Endothelial cell of umbilical vein (primary cell): ENCODE measurements around the gene INTS7. TPM values are rescaled to one million over a fixed set of nuclear protein-coding genes. Genes with fewer than 3 reads are reported as not detected.

Source experiments
- BruUV-seq: library from RNA; stranded (reverse); fragments of 400-500 nt; replicated peaks from 2 replicates; lab custom pipeline; 2021; lab: Mats Ljungman, UMichigan
- CTCF ChIA-PET: fragments of 300-600, 350-600 bp; sonication (Branson Sonifier 250); formaldehyde crosslinking; loops from one replicate; lab custom pipeline; 2021; ENCODE audit warnings: antibody characterized with exemption, inconsistent platforms; lab: Charles Lee
- POLR2A ChIA-PET: fragments of 300-600, 350-600 bp; sonication (Branson Sonifier 250); formaldehyde crosslinking; loops from one replicate; lab custom pipeline; 2021; ENCODE audit warnings: antibody characterized with exemption, inconsistent platforms; lab: Charles Lee
- DNase-seq: peaks from one replicate; pipeline ENCODE4 v3.0.0-alpha.2; 2011; ENCODE audit warnings: low read depth, low spot score
- FAIRE-seq: peaks from 2 replicates; lab custom pipeline; 2011; peaks lifted over from hg19 to GRCh38; lab: Jason Lieb, UNC
- H2AFZ ChIP-seq: 2 replicates; pipeline ENCODE4 v1.6.0; 2012; ENCODE audit warnings: low read depth, low read length, control low read depth, inconsistent platforms
- H3K27ac ChIP-seq: 2 replicates; pipeline ENCODE4 v1.5.1; 2011; ENCODE audit warnings: low read depth, mild to moderate bottlenecking, control low read depth, low read length, moderate library complexity; ENCODE audit not compliant: insufficient read depth
- H3K27me3 ChIP-seq, 2 experiments: 2 replicates each; pipeline versions ENCODE4 v1.6.0 to v1.6.1; 2011; ENCODE audit warnings: low read length in 2 of 2, mixed read lengths in 1 of 2; ENCODE audit not compliant: control insufficient read depth in 2 of 2, insufficient read depth in 2 of 2
- H3K36me3 ChIP-seq, 2 experiments: 2 replicates in 1 of 2; 3 replicates in 1 of 2; pipeline ENCODE4 v1.5.1; 2011; ENCODE audit warnings: low read length in 2 of 2, mild to moderate bottlenecking in 1 of 2, moderate library complexity in 1 of 2; ENCODE audit not compliant: control insufficient read depth in 2 of 2, insufficient read depth in 2 of 2; ENCODE audit errors: extremely low read depth in 1 of 2
- H3K4me1 ChIP-seq: 3 replicates; pipeline ENCODE4 v1.5.1; 2011; ENCODE audit warnings: mild to moderate bottlenecking, low read length; ENCODE audit not compliant: control insufficient read depth, insufficient read depth; ENCODE audit errors: extremely low read depth
- H3K4me2 ChIP-seq: 2 replicates; pipeline ENCODE4 v1.6.1; 2011; ENCODE audit warnings: low read length, control low read depth, mixed read lengths; ENCODE audit not compliant: insufficient read depth
- H3K4me3 ChIP-seq, 3 experiments: fragments of 200-600 bp in 1 of 3; sonication (generic), shearing (Covaris generic) in 1 of 3; replicated peaks in 1 of 3; 2 replicates each; pipeline ENCODE4 v1.5.1; 2011 to 2016; ENCODE audit warnings: control low read depth in 3 of 3, low read length in 3 of 3, mild to moderate bottlenecking in 2 of 3, inconsistent platforms in 1 of 3, low read depth in 1 of 3, moderate library complexity in 1 of 3; ENCODE audit not compliant: insufficient read depth in 1 of 3
- H3K79me2 ChIP-seq: 2 replicates; pipeline ENCODE4 v1.6.0; 2012; ENCODE audit warnings: low read length, inconsistent platforms; ENCODE audit not compliant: control insufficient read depth, insufficient read depth
- H3K9ac ChIP-seq: replicated peaks from 2 replicates; pipeline ENCODE3; 2011; ENCODE audit warnings: low read length, control low read depth; ENCODE audit not compliant: insufficient read depth; ENCODE audit errors: extremely low read depth
- H3K9me1 ChIP-seq: replicated peaks from 3 replicates; pipeline ENCODE4 v1.6.0; 2011; ENCODE audit warnings: mild to moderate bottlenecking, low read length; ENCODE audit not compliant: control insufficient read depth, insufficient read depth; ENCODE audit errors: extremely low read depth
- H3K9me3 ChIP-seq: replicated peaks from 2 replicates; pipeline ENCODE4 v1.5.1; 2012; ENCODE audit warnings: low read length, inconsistent platforms; ENCODE audit not compliant: control insufficient read depth, insufficient read depth
- H4K20me1 ChIP-seq: replicated peaks from 2 replicates; pipeline ENCODE3; 2011; ENCODE audit warnings: mild to moderate bottlenecking, low read length; ENCODE audit not compliant: control insufficient read depth, insufficient read depth; ENCODE audit errors: extremely low read depth
- EZH2 ChIP-seq: IDR thresholded peaks from 2 replicates; pipeline ENCODE4 v1.6.1; 2012; ENCODE audit warnings: borderline replicate concordance, low read depth, mild to moderate bottlenecking, moderate library complexity, low read length, inconsistent platforms; ENCODE audit not compliant: severe bottlenecking
- FOS ChIP-seq: IDR thresholded peaks from 2 replicates; pipeline ENCODE4 v1.6.1; 2011; ENCODE audit warnings: mild to moderate bottlenecking, low read length, moderate library complexity, borderline replicate concordance; ENCODE audit not compliant: insufficient read depth
- GATA2 ChIP-seq: IDR thresholded peaks from 2 replicates; pipeline ENCODE4 v1.7.0; 2011; ENCODE audit warnings: low read depth, mild to moderate bottlenecking, moderate library complexity, mixed read lengths, low read length; ENCODE audit not compliant: insufficient read length, insufficient read depth
- JUN ChIP-seq: IDR thresholded peaks from 2 replicates; pipeline ENCODE4 v1.6.1; 2011; ENCODE audit warnings: borderline replicate concordance, low read depth; ENCODE audit not compliant: insufficient read length, insufficient read depth
- MYC ChIP-seq: IDR thresholded peaks from one replicate; pipeline ENCODE4 v1.6.1; 2011; ENCODE audit warnings: mild to moderate bottlenecking, low read depth, low read length
- POLR2A ChIP-seq: IDR thresholded peaks from 2 replicates; pipeline ENCODE4 v1.6.1; 2012; ENCODE audit warnings: low read depth, mild to moderate bottlenecking, control low read depth, low read length
- POLR2AphosphoS5 ChIP-seq: IDR thresholded peaks from 2 replicates; pipeline ENCODE4 v1.6.1; 2012; ENCODE audit warnings: low read depth, mild to moderate bottlenecking, control low read depth, low read length, moderate library complexity; ENCODE audit not compliant: insufficient read depth
- dilution Hi-C: fragments of 300-500 bp; cut with MboI; formaldehyde crosslinking; loops from one replicate; pipeline ENCODE4 v1.15.0; 2019; ENCODE audit warnings: low sequenced_read_pairs; ENCODE audit not compliant: extremely low pct_ligation_motif_present
- intact Hi-C: fragments of 100-400 bp; cut with micrococcal nuclease; formaldehyde crosslinking; loops from one replicate; pipeline ENCODE4 v1.10.0; 2022
- polyA plus RNA-seq, 4 experiments: library from polyadenylated mRNA; depleted of rRNA in 3 of 4; stranded (reverse) in 3 of 4; unstranded in 1 of 4; fragments of >200 nt; gene quantifications; 2 replicates each; pipeline versions ENCODE4 v1.2.1 to v1.2.3, GENCODE V29; 2011 to 2012; ENCODE audit warnings: missing spikeins in 1 of 4
- total RNA-seq: library from RNA; stranded (reverse); gene quantifications from 2 replicates; pipeline ENCODE4 v1.2.3, GENCODE V29; 2021
- TF ChIP-seq, protein P1 (sequence below): IDR thresholded peaks from 2 replicates; pipeline ENCODE4 v1.6.1; 2011; ENCODE audit not compliant: insufficient read depth, insufficient read length
- TF ChIP-seq, protein P2 (sequence below), 2 donors: IDR thresholded peaks; 1 replicate in 1 of 2; 2 replicates in 1 of 2; pipeline ENCODE4 v1.5.1; 2011; ENCODE audit warnings: low read length in 2 of 2, mild to moderate bottlenecking in 2 of 2, moderate library complexity in 2 of 2, control low read depth in 1 of 2, inconsistent platforms in 1 of 2, low read depth in 1 of 2; ENCODE audit not compliant: insufficient read depth in 1 of 2; ENCODE audit errors: extremely low read depth in 1 of 2

INTS7 gene
- total and polyA plus RNA-seq, 2 donors (not counting 3 experiments of a cell fraction or from before 2014, with no cell fraction given), result 9.1 to 18.1 TPM

GRCh38 chr1:211928993-211929637, 106.2 kb downstream of the INTS7 start:
- no TSS peak for BruUV-seq
- H4K20me1 ChIP-seq, result no peaks in the 10 kb centered on the region
- DNase-seq (no peak), FAIRE-seq (no peak)
- H3K9me1 ChIP-seq, result no peaks in the 10 kb centered on the region
- no peaks in the 10 kb centered on the region for H3K4me1 ChIP-seq
- H3K9me3 ChIP-seq, result no peaks in the 10 kb centered on the region
- dilution Hi-C loops (no loop called here), intact Hi-C loops (no loop called here)
- H3K27me3 ChIP-seq, result no peaks in the 10 kb centered on the region
- H3K4me3 ChIP-seq, result no peak overlapping the region
- POLR2A ChIA-PET, result interaction anchor here (0.6 kb wide), 1 partner anchor 230 kb away, joined by 3 read pairs; no protein-coding TSS in a partner anchor
- no peak overlapping the region for H3K27ac ChIP-seq
- H3K36me3 ChIP-seq, result no peaks in the 10 kb centered on the region
- CTCF ChIA-PET, result no interaction called here
- H3K4me2 ChIP-seq, result no peak overlapping the region
- H3K79me2 ChIP-seq, result no peaks in the 10 kb centered on the region
- no peak overlapping the region for H2AFZ ChIP-seq
- TF ChIP-seq JUN, result no peak
- TF ChIP-seq EZH2, result no peak
- TF ChIP-seq POLR2A, result no peak
- TF ChIP-seq FOS, result no peak
- no peak for TF ChIP-seq GATA2
- TF ChIP-seq, protein P1, sequence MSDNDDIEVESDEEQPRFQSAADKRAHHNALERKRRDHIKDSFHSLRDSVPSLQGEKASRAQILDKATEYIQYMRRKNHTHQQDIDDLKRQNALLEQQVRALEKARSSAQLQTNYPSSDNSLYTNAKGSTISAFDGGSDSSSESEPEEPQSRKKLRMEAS, result no peak
- no peak for TF ChIP-seq POLR2AphosphoS5
- TF ChIP-seq MYC, result no peak
- TF ChIP-seq, protein P2, sequence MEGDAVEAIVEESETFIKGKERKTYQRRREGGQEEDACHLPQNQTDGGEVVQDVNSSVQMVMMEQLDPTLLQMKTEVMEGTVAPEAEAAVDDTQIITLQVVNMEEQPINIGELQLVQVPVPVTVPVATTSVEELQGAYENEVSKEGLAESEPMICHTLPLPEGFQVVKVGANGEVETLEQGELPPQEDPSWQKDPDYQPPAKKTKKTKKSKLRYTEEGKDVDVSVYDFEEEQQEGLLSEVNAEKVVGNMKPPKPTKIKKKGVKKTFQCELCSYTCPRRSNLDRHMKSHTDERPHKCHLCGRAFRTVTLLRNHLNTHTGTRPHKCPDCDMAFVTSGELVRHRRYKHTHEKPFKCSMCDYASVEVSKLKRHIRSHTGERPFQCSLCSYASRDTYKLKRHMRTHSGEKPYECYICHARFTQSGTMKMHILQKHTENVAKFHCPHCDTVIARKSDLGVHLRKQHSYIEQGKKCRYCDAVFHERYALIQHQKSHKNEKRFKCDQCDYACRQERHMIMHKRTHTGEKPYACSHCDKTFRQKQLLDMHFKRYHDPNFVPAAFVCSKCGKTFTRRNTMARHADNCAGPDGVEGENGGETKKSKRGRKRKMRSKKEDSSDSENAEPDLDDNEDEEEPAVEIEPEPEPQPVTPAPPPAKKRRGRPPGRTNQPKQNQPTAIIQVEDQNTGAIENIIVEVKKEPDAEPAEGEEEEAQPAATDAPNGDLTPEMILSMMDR (IDR thresholded peaks at IDR 0.05; ENCODE audit: extremely low read depth in 1 of 2, insufficient read depth in 1 of 2, low read depth in 1 of 2, low read length in 2 of 2), result no peak
- H3K9ac ChIP-seq, result no peak overlapping the region
